IMR-90 (cell line): ENCODE data around the gene PC. TPM values are rescaled to one million over a fixed set of nuclear protein-coding genes. Genes with fewer than 3 reads are reported as not detected.
A peak's percentile ranks its signal among the peaks of the same experiment; 100 is the strongest.

Source experiments
- ATAC-seq: fragments of 200-7000 bp; cut with Tn5 transposase; 2 replicates; pipeline ENCODE4 v1.9.1; 2020; ENCODE audit warnings: low read depth, mild to moderate bottlenecking, moderate library complexity
- BruUV-seq: library from RNA; stranded (reverse); fragments of 400-500 nt; replicated peaks from 2 replicates; lab custom pipeline; 2021; lab: Mats Ljungman, UMichigan
- CTCF ChIA-PET: fragments of 300-600 bp; formaldehyde crosslinking; extraction: SDS; loops from one replicate; lab custom pipeline; 2021; ENCODE audit warnings: antibody characterized with exemption; lab: Yijun Ruan, JAX
- POLR2A ChIA-PET: fragments of 300-600 bp; sonication (Branson Sonifier 250); formaldehyde crosslinking; loops from one replicate; lab custom pipeline; 2022; ENCODE audit warnings: antibody characterized with exemption; ENCODE audit not compliant: unreplicated experiment; lab: Charles Lee
- DNase-seq: peaks from one replicate; pipeline ENCODE4 v3.0.0; 2013
- H2AFZ ChIP-seq: replicated peaks from 2 replicates; pipeline ENCODE3; 2013; ENCODE audit warnings: low read length, mild to moderate bottlenecking; ENCODE audit not compliant: poor library complexity
- H2AK5ac ChIP-seq: 2 replicates; pipeline ENCODE4 v1.6.1; 2013; ENCODE audit warnings: low read depth, low read length, inconsistent platforms
- H2AK9ac ChIP-seq: replicated peaks from 2 replicates; pipeline ENCODE3; 2013; ENCODE audit warnings: mild to moderate bottlenecking, low read depth, low read length, moderate library complexity; ENCODE audit not compliant: poor library complexity
- H2BK120ac ChIP-seq: 2 replicates; pipeline ENCODE4 v1.6.1; 2013; ENCODE audit warnings: low read depth, low read length, inconsistent platforms
- H2BK15ac ChIP-seq: 3 replicates; pipeline ENCODE4 v1.6.1; 2013; ENCODE audit warnings: low read depth, low read length, inconsistent platforms
- H2BK20ac ChIP-seq: 2 replicates; pipeline ENCODE4 v1.6.1; 2013; ENCODE audit warnings: low read depth, mild to moderate bottlenecking, inconsistent platforms, low read length, moderate library complexity
- H2BK5ac ChIP-seq: 2 replicates; pipeline ENCODE4 v1.6.1; 2013; ENCODE audit warnings: mild to moderate bottlenecking, low read depth, low read length, inconsistent platforms; ENCODE audit not compliant: poor library complexity, severe bottlenecking
- H3K14ac ChIP-seq: replicated peaks from 2 replicates; pipeline ENCODE4 v1.6.1; 2013; ENCODE audit warnings: low read depth, low read length, inconsistent platforms
- H3K18ac ChIP-seq: 2 replicates; pipeline ENCODE4 v1.6.1; 2013; ENCODE audit warnings: low read depth, low read length, control low read depth
- H3K23ac ChIP-seq: 2 replicates; pipeline ENCODE4 v1.6.1; 2013; ENCODE audit warnings: low read depth, low read length, inconsistent platforms
- H3K27ac ChIP-seq: 2 replicates; pipeline ENCODE4 v1.5.1; 2013; ENCODE audit warnings: mild to moderate bottlenecking, control low read depth, low read length; ENCODE audit not compliant: insufficient read depth
- H3K27me3 ChIP-seq: 2 replicates; pipeline ENCODE4 v1.6.1; 2013; ENCODE audit warnings: low read length; ENCODE audit not compliant: control insufficient read depth, insufficient read depth
- H3K36me3 ChIP-seq: 2 replicates; pipeline ENCODE4 v1.6.1; 2013; ENCODE audit warnings: low read length, mixed read lengths; ENCODE audit not compliant: control insufficient read depth, insufficient read depth
- H3K4ac ChIP-seq: 2 replicates; pipeline ENCODE4 v1.6.1; 2013; ENCODE audit warnings: low read depth, low read length, inconsistent platforms
- H3K4me1 ChIP-seq: 2 replicates; pipeline ENCODE4 v1.6.1; 2013; ENCODE audit warnings: low read length, mixed read lengths; ENCODE audit not compliant: control insufficient read depth, insufficient read depth
- H3K4me2 ChIP-seq: 2 replicates; pipeline ENCODE4 v1.6.1; 2013; ENCODE audit warnings: low read depth, mild to moderate bottlenecking, control low read depth, low read length, moderate library complexity
- H3K4me3 ChIP-seq: 2 replicates; pipeline ENCODE4 v1.5.1; 2013; ENCODE audit warnings: low read depth, mild to moderate bottlenecking, control low read depth, low read length, moderate library complexity; ENCODE audit not compliant: insufficient read depth
- H3K56ac ChIP-seq: 2 replicates; pipeline ENCODE4 v1.6.1; 2013; ENCODE audit warnings: low read length, inconsistent platforms; ENCODE audit not compliant: insufficient read depth; ENCODE audit errors: extremely low read depth
- H3K79me1 ChIP-seq, 2 experiments: 2 replicates each; pipeline ENCODE4 v1.6.1; 2013; ENCODE audit warnings: low read length in 2 of 2, inconsistent platforms in 1 of 2, low read depth in 1 of 2
- H3K9ac ChIP-seq: 2 replicates; pipeline ENCODE4 v1.6.1; 2013; ENCODE audit warnings: low read depth, low read length, control low read depth
- H3K9me1 ChIP-seq: 2 replicates; pipeline ENCODE4 v1.6.1; 2013; ENCODE audit warnings: low read length, inconsistent platforms; ENCODE audit not compliant: insufficient read depth
- H3K9me3 ChIP-seq: 2 replicates; pipeline ENCODE4 v1.6.1; 2013; ENCODE audit warnings: low read length; ENCODE audit not compliant: control insufficient read depth, insufficient read depth
- H4K20me1 ChIP-seq: 2 replicates; pipeline ENCODE4 v1.6.1; 2013; ENCODE audit warnings: low read length, inconsistent platforms; ENCODE audit not compliant: insufficient read depth
- H4K5ac ChIP-seq: 2 replicates; pipeline ENCODE4 v1.6.1; 2013; ENCODE audit warnings: mild to moderate bottlenecking, low read depth, low read length, control low read depth
- H4K8ac ChIP-seq, 2 experiments: 2 replicates each; pipeline ENCODE4 v1.6.1; 2013; ENCODE audit warnings: low read depth in 2 of 2, low read length in 2 of 2, control low read depth in 1 of 2, inconsistent platforms in 1 of 2
- H4K91ac ChIP-seq: 2 replicates; pipeline ENCODE4 v1.6.1; 2013; ENCODE audit warnings: low read depth, low read length, inconsistent platforms; ENCODE audit not compliant: insufficient read depth
- CEBPB ChIP-seq: IDR thresholded peaks from 2 replicates; pipeline ENCODE4 v1.6.1; 2012; ENCODE audit warnings: low read depth, low read length, improper control_type of control experiment
- CHD1 ChIP-seq: IDR thresholded peaks from 2 replicates; pipeline ENCODE4 v1.6.1; 2012; ENCODE audit warnings: low read depth, low read length, improper control_type of control experiment
- FOS ChIP-seq: fragments of 150-350 bp; IDR thresholded peaks from 2 replicates; pipeline ENCODE4 v1.6.1; 2016; ENCODE audit warnings: low read depth, low read length
- MXI1 ChIP-seq: IDR thresholded peaks from 2 replicates; pipeline ENCODE4 v1.6.1; 2012; ENCODE audit warnings: low read depth, mild to moderate bottlenecking, low read length, moderate library complexity, borderline replicate concordance
- POLR2A ChIP-seq: IDR thresholded peaks from 2 replicates; pipeline ENCODE4 v1.6.1; 2012; ENCODE audit warnings: mild to moderate bottlenecking, low read depth, low read length
- RCOR1 ChIP-seq: IDR thresholded peaks from 2 replicates; pipeline ENCODE4 v1.6.1; 2012; ENCODE audit warnings: mild to moderate bottlenecking, low read length, improper control_type of control experiment; ENCODE audit not compliant: insufficient replicate concordance
- RFX5 ChIP-seq: IDR thresholded peaks from 2 replicates; pipeline ENCODE4 v1.8.0; 2012; ENCODE audit warnings: low read depth, mild to moderate bottlenecking, low read length, moderate library complexity
- WGBS, 2 experiments: methylation state at CpG; one replicate each; pipeline versions ENCODE4 v1.1.5 to v1.1.7; 2013; ENCODE audit warnings: missing lambda C conversion rate in 2 of 2; ENCODE audit not compliant: insufficient read length in 1 of 2; ENCODE audit errors: extremely low coverage in 2 of 2; 5-methylcytosine and 5-hydroxymethylcytosine counted together
- dilution Hi-C: fragments of 300-500 bp; cut with HindIII; formaldehyde crosslinking; loops from one replicate; pipeline ENCODE4 v1.14.3; 2018; ENCODE audit warnings: low sequenced_read_pairs; ENCODE audit not compliant: unreplicated experiment
- in situ Hi-C: fragments of 300-500 bp; cut with MboI; formaldehyde crosslinking; loops from 3 replicates; pipeline ENCODE4 v1.14.3; 2019; ENCODE audit warnings: low sequenced_read_pairs, inconsistent platforms, mixed read lengths
- intact Hi-C: fragments of 100-400 bp; cut with micrococcal nuclease; formaldehyde crosslinking; loops from 2 replicates; pipeline ENCODE4 v1.10.0; 2022
- polyA plus RNA-seq, 3 experiments: library from polyadenylated mRNA; depleted of rRNA; stranded (reverse); fragments of >200 nt; gene quantifications; 2 replicates each; pipeline ENCODE4 v1.2.3, GENCODE V29; 2012; ENCODE audit warnings: low replicate concordance in 1 of 3
- total RNA-seq: library from RNA; depleted of rRNA; stranded (reverse); fragments of >200 nt; gene quantifications from 2 replicates; pipeline ENCODE4 v1.2.3, GENCODE V29; 2012
- TF ChIP-seq, protein P1 (sequence below): conservative IDR thresholded peaks from 2 replicates; pipeline ENCODE4 v1.5.1; 2012; ENCODE audit warnings: mild to moderate bottlenecking, low read depth, low read length, improper control_type of control experiment
- TF ChIP-seq, protein P2 (sequence below): fragments of 150-350 bp; IDR thresholded peaks from 2 replicates; pipeline ENCODE4 v1.6.1; 2016; ENCODE audit warnings: low read depth, mild to moderate bottlenecking, low read length, moderate library complexity, borderline replicate concordance

The PC gene
- total and polyA plus RNA-seq, 2 of the 4 experiments (the other 2 are of a cell fraction) = 13.6 to 15.7 TPM

GRCh38 chr11:66966351-66966750 is 8.2 kb upstream of the PC start:
- dilution Hi-C loops (no loop called here), intact Hi-C loops (no loop called here), in situ Hi-C loops (no loop called here)
- peaks cover 0 to 5% of the 10 kb centered on the region in 2 experiments; a peak in 3 of 4 replicates for H3K79me1 ChIP-seq
- no peaks in the 10 kb centered on the region for H3K36me3 ChIP-seq
- no peak overlapping the region for H2AK9ac ChIP-seq
- ATAC-seq = no peak
- peak overlapping the region; percentile 71; the same call in 1 of the 2 replicates for H3K14ac ChIP-seq
- H2AFZ ChIP-seq = peak overlapping the region; percentile 26
- no peak overlapping the region for H3K9ac ChIP-seq
- H2BK15ac ChIP-seq = peak overlapping the region; percentile 89; the same call in 2 of the 3 replicates
- no peak overlapping the region for H3K4me3 ChIP-seq
- peak overlapping the region; percentile 83; the same call in 1 of the 2 replicates for H2BK120ac ChIP-seq
- no peak overlapping the region for H3K27ac ChIP-seq
- H4K20me1 ChIP-seq = peaks cover 3% of the 10 kb centered on the region; the same call in 1 of the 2 replicates
- H3K4ac ChIP-seq = peak overlapping the region; percentile 77; the same call in 1 of the 2 replicates
- H3K23ac ChIP-seq = no peak overlapping the region
- no TSS peak for BruUV-seq
- H3K18ac ChIP-seq = no peak overlapping the region
- WGBS, 2 experiments = no CpG with 5 or more reads among the region's 5 CpGs
- H3K4me1 ChIP-seq = peaks cover 20% of the 10 kb centered on the region
- H2AK5ac ChIP-seq = 0 out of 2 replicates have a peak overlapping the region, but pooled peaks have one; percentile 20
- POLR2A ChIA-PET = no interaction called here
- H3K9me1 ChIP-seq = peaks cover 21% of the 10 kb centered on the region
- H3K27me3 ChIP-seq = no peaks in the 10 kb centered on the region
- no peak overlapping the region for H2BK5ac ChIP-seq
- no peak for DNase-seq
- H3K56ac ChIP-seq = no peak overlapping the region
- no peak overlapping the region for H4K5ac ChIP-seq
- H2BK20ac ChIP-seq = peak overlapping the region; percentile 87; the same call in 1 of the 2 replicates
- H3K9me3 ChIP-seq = no peaks in the 10 kb centered on the region
- CTCF ChIA-PET = no interaction called here
- no peak overlapping the region for H3K4me2 ChIP-seq
- no peak overlapping the region for H4K91ac ChIP-seq
- TF ChIP-seq CEBPB (no peak), POLR2A (no peak), RCOR1 (no peak), MXI1 (no peak), FOS (no peak), RFX5 (no peak), CHD1 (no peak)
- TF ChIP-seq, protein P1, sequence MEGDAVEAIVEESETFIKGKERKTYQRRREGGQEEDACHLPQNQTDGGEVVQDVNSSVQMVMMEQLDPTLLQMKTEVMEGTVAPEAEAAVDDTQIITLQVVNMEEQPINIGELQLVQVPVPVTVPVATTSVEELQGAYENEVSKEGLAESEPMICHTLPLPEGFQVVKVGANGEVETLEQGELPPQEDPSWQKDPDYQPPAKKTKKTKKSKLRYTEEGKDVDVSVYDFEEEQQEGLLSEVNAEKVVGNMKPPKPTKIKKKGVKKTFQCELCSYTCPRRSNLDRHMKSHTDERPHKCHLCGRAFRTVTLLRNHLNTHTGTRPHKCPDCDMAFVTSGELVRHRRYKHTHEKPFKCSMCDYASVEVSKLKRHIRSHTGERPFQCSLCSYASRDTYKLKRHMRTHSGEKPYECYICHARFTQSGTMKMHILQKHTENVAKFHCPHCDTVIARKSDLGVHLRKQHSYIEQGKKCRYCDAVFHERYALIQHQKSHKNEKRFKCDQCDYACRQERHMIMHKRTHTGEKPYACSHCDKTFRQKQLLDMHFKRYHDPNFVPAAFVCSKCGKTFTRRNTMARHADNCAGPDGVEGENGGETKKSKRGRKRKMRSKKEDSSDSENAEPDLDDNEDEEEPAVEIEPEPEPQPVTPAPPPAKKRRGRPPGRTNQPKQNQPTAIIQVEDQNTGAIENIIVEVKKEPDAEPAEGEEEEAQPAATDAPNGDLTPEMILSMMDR = no peak
- TF ChIP-seq, protein P2, sequence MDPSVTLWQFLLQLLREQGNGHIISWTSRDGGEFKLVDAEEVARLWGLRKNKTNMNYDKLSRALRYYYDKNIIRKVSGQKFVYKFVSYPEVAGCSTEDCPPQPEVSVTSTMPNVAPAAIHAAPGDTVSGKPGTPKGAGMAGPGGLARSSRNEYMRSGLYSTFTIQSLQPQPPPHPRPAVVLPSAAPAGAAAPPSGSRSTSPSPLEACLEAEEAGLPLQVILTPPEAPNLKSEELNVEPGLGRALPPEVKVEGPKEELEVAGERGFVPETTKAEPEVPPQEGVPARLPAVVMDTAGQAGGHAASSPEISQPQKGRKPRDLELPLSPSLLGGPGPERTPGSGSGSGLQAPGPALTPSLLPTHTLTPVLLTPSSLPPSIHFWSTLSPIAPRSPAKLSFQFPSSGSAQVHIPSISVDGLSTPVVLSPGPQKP = no peak
- H4K8ac ChIP-seq = 0 out of 4 replicates have a peak overlapping the region, but pooled peaks of 1 of the 2 experiments have one; percentile 56
